Measurements from ENCODE around the gene CRY1. TPM values are rescaled to one million over a fixed set of nuclear protein-coding genes. Genes with fewer than 3 reads are reported as not detected.

Gene CRY1
- total RNA-seq, 1 donor from 2014 or later, result 10.8 TPM

DNA sequence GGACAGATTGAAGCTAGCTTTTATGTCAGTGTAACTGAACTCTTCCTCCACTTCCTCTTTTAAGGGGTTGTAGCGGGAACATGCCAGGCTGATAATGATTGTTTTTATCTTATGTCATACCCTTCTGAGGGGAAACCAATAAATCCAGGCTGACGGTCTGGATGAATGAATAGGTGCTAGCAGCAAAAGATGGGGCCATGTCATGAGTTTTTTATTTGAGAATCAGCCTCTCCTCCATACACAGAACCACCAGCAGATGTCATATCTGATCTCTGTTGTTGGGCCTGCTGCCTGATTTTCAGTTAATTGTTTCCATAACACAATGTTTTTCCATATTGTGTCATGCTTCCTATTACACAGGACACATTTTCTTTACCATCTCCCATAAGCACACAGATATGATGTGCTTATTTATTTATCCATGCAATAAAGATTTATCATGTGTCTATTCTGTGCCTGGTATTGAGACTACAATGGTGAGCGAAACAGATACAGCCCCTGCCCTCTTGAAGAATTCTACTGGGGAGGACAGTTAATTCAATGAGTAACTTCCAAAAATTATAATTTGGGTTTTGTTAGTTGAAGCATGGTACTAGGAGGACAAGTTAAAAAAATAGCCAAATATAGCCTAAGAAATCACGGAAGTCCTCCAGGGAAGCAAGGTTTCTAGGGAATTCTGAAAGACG is 33.6 kb upstream of the CRY1 start:
- TF ChIP-seq CTCF (IDR thresholded peaks at IDR 0.05; ENCODE audit: insufficient read depth, low read length, severe bottlenecking), result peak; percentile 51
- Histone ChIP-seq H3K27me3 (ENCODE audit: control insufficient read depth, insufficient read depth, low read length) (no peaks in the 10 kb centered on the region), H3K4me3 (ENCODE audit: low read depth, low read length) (no peak overlapping the region), H3K36me3 (ENCODE audit: control insufficient read depth, insufficient read depth, low read length) (no peaks in the 10 kb centered on the region)
- FAIRE-seq (no peak), DNase-seq (ENCODE audit: low read depth) (peak; percentile 23)

- TF ChIP-seq CTCF (IDR thresholded peaks at IDR 0.05; ENCODE audit: insufficient read depth, low read length, severe bottlenecking), result no peak
- peaks cover 2% of the 10 kb centered on the region for H3K27me3 ChIP-seq (ENCODE audit: control insufficient read depth, insufficient read depth, low read length)
- no peaks in the 10 kb centered on the region for H3K36me3 ChIP-seq (ENCODE audit: control insufficient read depth, insufficient read depth, low read length)
- no peak overlapping the region for H3K4me3 ChIP-seq (ENCODE audit: low read depth, low read length)
- FAIRE-seq (no peak), DNase-seq (ENCODE audit: low read depth) (no peak)
These were observed 32.5 kb upstream of the CRY1 start for GRCh38 chr12:107125833-107126232.

DNA sequence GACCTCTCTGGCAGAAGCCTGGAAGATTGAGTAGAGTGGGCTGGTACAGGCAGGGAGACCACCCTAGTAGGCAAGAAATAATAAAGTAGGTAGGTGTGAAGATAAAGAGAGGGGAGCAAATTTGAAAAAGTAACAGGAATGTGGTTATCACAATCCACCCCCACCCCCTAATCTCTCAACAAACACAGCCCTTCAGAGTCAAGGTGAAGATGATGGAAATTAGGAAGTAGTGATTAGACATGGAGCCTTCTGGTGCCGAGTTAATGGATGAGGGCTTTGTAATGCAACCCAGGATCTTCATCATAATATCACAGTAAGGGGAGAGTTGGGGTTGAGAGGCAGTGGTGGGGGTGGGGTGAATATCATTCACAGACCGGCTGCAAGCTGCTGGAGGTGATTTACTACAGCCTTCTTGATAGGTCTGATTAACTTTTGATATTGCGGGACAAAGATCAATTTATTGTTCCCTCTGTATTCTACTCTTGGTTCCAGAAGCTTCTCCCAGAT is 29.2 kb upstream of the CRY1 start:
- DNase-seq (ENCODE audit: low read depth), result no peak
- no peak overlapping the region for H3K4me3 ChIP-seq (ENCODE audit: low read depth, low read length)
- FAIRE-seq, result no peak

GRCh38 chr12:107119091-107119490 is 25.7 kb upstream of the CRY1 start:
- FAIRE-seq (no peak), DNase-seq (ENCODE audit: low read depth) (no peak)
- no peak for TF ChIP-seq CTCF (IDR thresholded peaks at IDR 0.05; ENCODE audit: insufficient read depth, low read length, severe bottlenecking)

More for the DNA sequence above, 29.2 kb upstream of the CRY1 start:
- Histone ChIP-seq H3K36me3 (ENCODE audit: control insufficient read depth, insufficient read depth, low read length) (no peaks in the 10 kb centered on the region), H3K27me3 (ENCODE audit: control insufficient read depth, insufficient read depth, low read length) (peaks cover 2% of the 10 kb centered on the region)
- TF ChIP-seq CTCF (IDR thresholded peaks at IDR 0.05; ENCODE audit: insufficient read depth, low read length, severe bottlenecking), result no peak

GRCh38 chr12:107118624-107119023 is 25.3 kb upstream of the CRY1 start:
- no peak for TF ChIP-seq CTCF (IDR thresholded peaks at IDR 0.05; ENCODE audit: insufficient read depth, low read length, severe bottlenecking)
- H3K4me3 ChIP-seq (ENCODE audit: low read depth, low read length), result no peak overlapping the region
- FAIRE-seq, result no peak
- DNase-seq (ENCODE audit: low read depth), result no peak
- peaks cover 5% of the 10 kb centered on the region for H3K27me3 ChIP-seq (ENCODE audit: control insufficient read depth, insufficient read depth, low read length)
- no peaks in the 10 kb centered on the region for H3K36me3 ChIP-seq (ENCODE audit: control insufficient read depth, insufficient read depth, low read length)

More at GRCh38 chr12:107119091-107119490, 25.7 kb upstream of the CRY1 start:
- Histone ChIP-seq H3K27me3 (ENCODE audit: control insufficient read depth, insufficient read depth, low read length) (peaks cover 5% of the 10 kb centered on the region), H3K36me3 (ENCODE audit: control insufficient read depth, insufficient read depth, low read length) (no peaks in the 10 kb centered on the region), H3K4me3 (ENCODE audit: low read depth, low read length) (no peak overlapping the region)

- FAIRE-seq, result no peak
- TF ChIP-seq CTCF (IDR thresholded peaks at IDR 0.05; ENCODE audit: insufficient read depth, low read length, severe bottlenecking), result no peak
- Histone ChIP-seq H3K27me3 (ENCODE audit: control insufficient read depth, insufficient read depth, low read length) (peaks cover 3% of the 10 kb centered on the region), H3K36me3 (ENCODE audit: control insufficient read depth, insufficient read depth, low read length) (no peaks in the 10 kb centered on the region), H3K4me3 (ENCODE audit: low read depth, low read length) (no peak overlapping the region)
- DNase-seq (ENCODE audit: low read depth), result no peak
These were observed 21.8 kb upstream of the CRY1 start for GRCh38 chr12:107115119-107115518.
